HepG2 (cell line): ENCODE measurements around the gene CHST4. TPM values are rescaled to one million over a fixed set of nuclear protein-coding genes. Genes with fewer than 3 reads are reported as not detected.

Experiments used
- BHLHE40 ChIP-seq: IDR thresholded peaks from 2 replicates; pipeline ENCODE4 v1.6.1; 2011; ENCODE audit warnings: low read length, improper control_type of control experiment
- FOXJ3 ChIP-seq: sonication (generic); formaldehyde crosslinking; IDR thresholded peaks from 2 replicates; pipeline ENCODE4 v1.4.0; 2020; ENCODE audit warnings: missing genetic modification reagents, mild to moderate bottlenecking, borderline replicate concordance
- LCORL ChIP-seq, 2 experiments: fragments of 450-650 bp in 1 of 2; sonication (generic) in 1 of 2; formaldehyde crosslinking in 1 of 2; IDR thresholded peaks; 2 replicates each; pipeline versions ENCODE4 v1.5.0 to v1.6.1; 2017 to 2020; ENCODE audit warnings: antibody characterized with exemption in 1 of 2, missing genetic modification reagents in 1 of 2
- MEIS2 ChIP-seq: sonication (generic); formaldehyde crosslinking; IDR thresholded peaks from 2 replicates; pipeline ENCODE4 v1.9.0; 2021; ENCODE audit warnings: mild to moderate bottlenecking, missing genetic modification reagents
- RNF219 ChIP-seq: sonication (generic); formaldehyde crosslinking; IDR thresholded peaks from 2 replicates; pipeline ENCODE4 v1.5.0; 2020; ENCODE audit warnings: mild to moderate bottlenecking, missing genetic modification reagents
- ZBTB2 ChIP-seq: sonication (generic); formaldehyde crosslinking; IDR thresholded peaks from 2 replicates; pipeline ENCODE4 v1.8.0; 2022; ENCODE audit warnings: low read depth, missing genetic modification reagents
- ZNF329 ChIP-seq: sonication (generic); formaldehyde crosslinking; IDR thresholded peaks from 2 replicates; pipeline ENCODE4 v1.9.0; 2021; ENCODE audit warnings: low read depth, mild to moderate bottlenecking, missing genetic modification reagents
- polyA plus RNA-seq, 8 experiments: library from polyadenylated mRNA; depleted of rRNA in 3 of 8; stranded (reverse) in 7 of 8; unstranded in 1 of 8; fragments of >200 nt; fragmentation: Illumina TruSeq in 4 of 8; extraction: Trizol in 4 of 8; gene quantifications; 2 replicates each; pipeline versions ENCODE4 v1.2.1 to v1.2.3, GENCODE V29; 2011 to 2016; ENCODE audit warnings: low read depth in 4 of 8, missing spikeins in 1 of 8, mixed read lengths in 1 of 8; ENCODE audit not compliant: insufficient read depth in 1 of 8
- total RNA-seq, 5 experiments: library from RNA; depleted of rRNA; stranded (reverse); fragments of >200 nt; fragmentation: Illumina TruSeq; extraction: Trizol; gene quantifications; 2 replicates each; pipeline ENCODE4 v1.2.3, GENCODE V29; 2016; ENCODE audit warnings: low read depth in 1 of 5
- TF ChIP-seq, protein P1 (sequence below): sonication (generic); formaldehyde crosslinking; IDR thresholded peaks from 2 replicates; pipeline ENCODE4 v1.5.0; 2020; ENCODE audit warnings: missing genetic modification reagents
- TF ChIP-seq, protein P2 (sequence below): IDR thresholded peaks from 2 replicates; pipeline ENCODE4 v1.6.1; 2012; ENCODE audit warnings: low read depth, low read length, improper control_type of control experiment
- TF ChIP-seq, protein P3 (sequence below): IDR thresholded peaks from 2 replicates; pipeline ENCODE4 v1.6.1; 2016
- TF ChIP-seq, protein P4 (sequence below): IDR thresholded peaks from 2 replicates; pipeline ENCODE4 v1.6.1; 2016; ENCODE audit warnings: low read depth, missing genetic modification reagents, missing compliant biosample characterization
- TF ChIP-seq, protein P5 (sequence below): IDR thresholded peaks from 2 replicates; pipeline ENCODE4 v1.6.1; 2016; ENCODE audit warnings: control low read depth

The CHST4 gene
- total and polyA plus RNA-seq, 2 of the 13 experiments (the other 11 are each of a cell fraction or from before 2014, with no cell fraction given) = not detected

- TF ChIP-seq, protein P1, sequence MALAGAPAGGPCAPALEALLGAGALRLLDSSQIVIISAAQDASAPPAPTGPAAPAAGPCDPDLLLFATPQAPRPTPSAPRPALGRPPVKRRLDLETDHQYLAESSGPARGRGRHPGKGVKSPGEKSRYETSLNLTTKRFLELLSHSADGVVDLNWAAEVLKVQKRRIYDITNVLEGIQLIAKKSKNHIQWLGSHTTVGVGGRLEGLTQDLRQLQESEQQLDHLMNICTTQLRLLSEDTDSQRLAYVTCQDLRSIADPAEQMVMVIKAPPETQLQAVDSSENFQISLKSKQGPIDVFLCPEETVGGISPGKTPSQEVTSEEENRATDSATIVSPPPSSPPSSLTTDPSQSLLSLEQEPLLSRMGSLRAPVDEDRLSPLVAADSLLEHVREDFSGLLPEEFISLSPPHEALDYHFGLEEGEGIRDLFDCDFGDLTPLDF = no peak
- TF ChIP-seq ZNF329 (CRISPR knock-in tag) (no peak), BHLHE40 (no peak), ZBTB2 (CRISPR knock-in tag) (no peak), MEIS2 (CRISPR knock-in tag) (no peak), FOXJ3 (no peak), LCORL (IDR thresholded peaks at IDR 0.05) (no peak), LCORL (CRISPR knock-in tag; IDR thresholded peaks at IDR 0.05) (peak; percentile 64; the same call in 1 of the 2 replicates), RNF219 (no peak)
- TF ChIP-seq, protein P2, sequence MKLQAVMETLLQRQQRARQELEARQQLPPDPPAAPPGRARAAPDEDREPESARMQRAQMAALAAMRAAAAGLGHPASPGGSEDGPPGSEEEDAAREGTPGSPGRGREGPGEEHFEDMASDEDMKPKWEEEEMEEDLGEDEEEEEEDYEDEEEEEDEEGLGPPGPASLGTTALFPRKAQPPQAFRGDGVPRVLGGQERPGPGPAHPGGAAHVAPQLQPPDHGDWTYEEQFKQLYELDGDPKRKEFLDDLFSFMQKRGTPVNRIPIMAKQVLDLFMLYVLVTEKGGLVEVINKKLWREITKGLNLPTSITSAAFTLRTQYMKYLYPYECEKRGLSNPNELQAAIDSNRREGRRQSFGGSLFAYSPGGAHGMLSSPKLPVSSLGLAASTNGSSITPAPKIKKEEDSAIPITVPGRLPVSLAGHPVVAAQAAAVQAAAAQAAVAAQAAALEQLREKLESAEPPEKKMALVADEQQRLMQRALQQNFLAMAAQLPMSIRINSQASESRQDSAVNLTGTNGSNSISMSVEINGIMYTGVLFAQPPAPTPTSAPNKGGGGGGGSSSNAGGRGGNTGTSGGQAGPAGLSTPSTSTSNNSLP = no peak
- TF ChIP-seq, protein P3, sequence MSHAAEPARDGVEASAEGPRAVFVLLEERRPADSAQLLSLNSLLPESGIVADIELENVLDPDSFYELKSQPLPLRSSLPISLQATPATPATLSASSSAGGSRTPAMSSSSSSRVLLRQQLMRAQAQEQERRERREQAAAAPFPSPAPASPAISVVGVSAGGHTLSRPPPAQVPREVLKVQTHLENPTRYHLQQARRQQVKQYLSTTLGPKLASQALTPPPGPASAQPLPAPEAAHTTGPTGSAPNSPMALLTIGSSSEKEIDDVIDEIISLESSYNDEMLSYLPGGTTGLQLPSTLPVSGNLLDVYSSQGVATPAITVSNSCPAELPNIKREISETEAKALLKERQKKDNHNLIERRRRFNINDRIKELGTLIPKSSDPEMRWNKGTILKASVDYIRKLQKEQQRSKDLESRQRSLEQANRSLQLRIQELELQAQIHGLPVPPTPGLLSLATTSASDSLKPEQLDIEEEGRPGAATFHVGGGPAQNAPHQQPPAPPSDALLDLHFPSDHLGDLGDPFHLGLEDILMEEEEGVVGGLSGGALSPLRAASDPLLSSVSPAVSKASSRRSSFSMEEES (CRISPR knock-in tag) = no peak
- TF ChIP-seq, protein P4, sequence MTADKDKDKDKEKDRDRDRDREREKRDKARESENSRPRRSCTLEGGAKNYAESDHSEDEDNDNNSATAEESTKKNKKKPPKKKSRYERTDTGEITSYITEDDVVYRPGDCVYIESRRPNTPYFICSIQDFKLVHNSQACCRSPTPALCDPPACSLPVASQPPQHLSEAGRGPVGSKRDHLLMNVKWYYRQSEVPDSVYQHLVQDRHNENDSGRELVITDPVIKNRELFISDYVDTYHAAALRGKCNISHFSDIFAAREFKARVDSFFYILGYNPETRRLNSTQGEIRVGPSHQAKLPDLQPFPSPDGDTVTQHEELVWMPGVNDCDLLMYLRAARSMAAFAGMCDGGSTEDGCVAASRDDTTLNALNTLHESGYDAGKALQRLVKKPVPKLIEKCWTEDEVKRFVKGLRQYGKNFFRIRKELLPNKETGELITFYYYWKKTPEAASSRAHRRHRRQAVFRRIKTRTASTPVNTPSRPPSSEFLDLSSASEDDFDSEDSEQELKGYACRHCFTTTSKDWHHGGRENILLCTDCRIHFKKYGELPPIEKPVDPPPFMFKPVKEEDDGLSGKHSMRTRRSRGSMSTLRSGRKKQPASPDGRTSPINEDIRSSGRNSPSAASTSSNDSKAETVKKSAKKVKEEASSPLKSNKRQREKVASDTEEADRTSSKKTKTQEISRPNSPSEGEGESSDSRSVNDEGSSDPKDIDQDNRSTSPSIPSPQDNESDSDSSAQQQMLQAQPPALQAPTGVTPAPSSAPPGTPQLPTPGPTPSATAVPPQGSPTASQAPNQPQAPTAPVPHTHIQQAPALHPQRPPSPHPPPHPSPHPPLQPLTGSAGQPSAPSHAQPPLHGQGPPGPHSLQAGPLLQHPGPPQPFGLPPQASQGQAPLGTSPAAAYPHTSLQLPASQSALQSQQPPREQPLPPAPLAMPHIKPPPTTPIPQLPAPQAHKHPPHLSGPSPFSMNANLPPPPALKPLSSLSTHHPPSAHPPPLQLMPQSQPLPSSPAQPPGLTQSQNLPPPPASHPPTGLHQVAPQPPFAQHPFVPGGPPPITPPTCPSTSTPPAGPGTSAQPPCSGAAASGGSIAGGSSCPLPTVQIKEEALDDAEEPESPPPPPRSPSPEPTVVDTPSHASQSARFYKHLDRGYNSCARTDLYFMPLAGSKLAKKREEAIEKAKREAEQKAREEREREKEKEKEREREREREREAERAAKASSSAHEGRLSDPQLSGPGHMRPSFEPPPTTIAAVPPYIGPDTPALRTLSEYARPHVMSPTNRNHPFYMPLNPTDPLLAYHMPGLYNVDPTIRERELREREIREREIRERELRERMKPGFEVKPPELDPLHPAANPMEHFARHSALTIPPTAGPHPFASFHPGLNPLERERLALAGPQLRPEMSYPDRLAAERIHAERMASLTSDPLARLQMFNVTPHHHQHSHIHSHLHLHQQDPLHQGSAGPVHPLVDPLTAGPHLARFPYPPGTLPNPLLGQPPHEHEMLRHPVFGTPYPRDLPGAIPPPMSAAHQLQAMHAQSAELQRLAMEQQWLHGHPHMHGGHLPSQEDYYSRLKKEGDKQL (CRISPR knock-in tag) = no peak
- TF ChIP-seq, protein P5, sequence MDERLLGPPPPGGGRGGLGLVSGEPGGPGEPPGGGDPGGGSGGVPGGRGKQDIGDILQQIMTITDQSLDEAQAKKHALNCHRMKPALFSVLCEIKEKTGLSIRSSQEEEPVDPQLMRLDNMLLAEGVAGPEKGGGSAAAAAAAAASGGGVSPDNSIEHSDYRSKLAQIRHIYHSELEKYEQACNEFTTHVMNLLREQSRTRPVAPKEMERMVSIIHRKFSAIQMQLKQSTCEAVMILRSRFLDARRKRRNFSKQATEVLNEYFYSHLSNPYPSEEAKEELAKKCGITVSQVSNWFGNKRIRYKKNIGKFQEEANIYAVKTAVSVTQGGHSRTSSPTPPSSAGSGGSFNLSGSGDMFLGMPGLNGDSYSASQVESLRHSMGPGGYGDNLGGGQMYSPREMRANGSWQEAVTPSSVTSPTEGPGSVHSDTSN = no peak
Observed at GRCh38 chr16:71573387-71574094, 47.3 kb downstream of the CHST4 start (continued).
